GM21367 (cell line): ENCODE results near the gene NHSL2.
A peak's percentile ranks its signal among the peaks of the same experiment; 100 is the strongest.

Experiments used
- ATAC-seq: cut with Tn5 transposase; IDR thresholded peaks from one replicate; pipeline ENCODE4 v1.9.1; 2021; ENCODE audit not compliant: unreplicated experiment

NHSL2 gene

GRCh38 chrX:72016881-72017783 lies 106.5 kb downstream of the NHSL2 start:
- ATAC-seq = no peak

DNA sequence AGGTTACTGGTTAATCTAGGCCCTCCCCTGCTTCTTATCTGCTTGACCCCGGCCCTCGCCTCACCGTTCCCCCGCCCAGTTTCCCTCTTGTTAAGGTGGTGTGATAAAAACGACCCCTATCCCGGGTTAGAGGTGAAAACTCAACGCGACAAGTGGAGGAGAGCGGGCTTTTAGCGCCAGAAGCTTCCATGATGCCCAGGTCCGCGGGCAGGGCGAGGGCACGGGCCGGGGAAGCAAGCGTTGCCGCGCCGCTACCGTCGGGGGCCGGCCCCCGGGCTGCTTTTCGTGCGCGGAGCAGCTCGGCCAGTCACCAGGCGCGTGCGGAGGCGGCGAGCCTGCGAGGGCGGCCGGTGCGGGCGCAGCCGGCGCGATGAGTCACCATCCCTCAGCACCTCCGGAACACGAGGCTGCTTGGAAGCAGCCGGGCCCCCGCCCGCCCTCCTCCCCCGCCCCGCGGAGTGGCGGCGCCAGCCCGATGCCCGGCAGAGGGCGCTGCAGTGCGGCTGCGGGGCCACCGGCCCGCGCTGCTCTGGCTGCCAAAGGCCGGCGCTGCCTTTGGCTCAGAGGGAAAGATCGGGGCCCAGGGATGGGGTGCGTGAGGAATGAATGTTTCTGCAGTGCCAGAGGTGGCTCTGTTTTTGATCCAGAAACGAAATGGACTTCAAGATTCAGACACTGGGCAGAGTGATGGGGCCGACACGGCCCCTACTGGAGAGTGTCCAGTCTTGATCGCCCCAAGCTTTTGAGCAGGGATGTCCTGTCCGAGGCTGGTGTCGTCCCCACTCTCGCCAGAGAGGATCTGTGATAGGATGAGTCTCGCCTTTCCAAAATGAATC lies 107.8 kb downstream of the NHSL2 start:
- peak; percentile 55 for ATAC-seq

DNA sequence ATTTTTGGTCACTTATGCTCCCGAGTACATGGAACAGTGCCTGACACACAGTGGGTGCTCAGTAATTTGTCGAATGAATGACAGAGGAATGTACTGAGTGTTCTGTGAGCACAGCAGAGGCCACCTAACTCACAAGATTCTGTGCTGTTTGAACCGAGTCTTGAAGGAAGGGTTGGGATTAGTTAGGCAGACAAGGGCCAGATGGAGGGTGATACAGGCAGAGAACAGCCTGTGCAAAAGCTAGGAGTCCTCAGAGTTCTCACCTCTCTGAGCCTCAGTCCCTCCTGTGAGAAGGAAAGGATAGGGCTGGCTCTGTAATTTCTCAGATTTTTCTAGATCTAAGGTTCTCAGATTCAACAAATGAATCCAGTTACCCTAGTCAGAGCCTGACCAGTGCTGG lies 108.8 kb downstream of the NHSL2 start:
- ATAC-seq = no peak

DNA sequence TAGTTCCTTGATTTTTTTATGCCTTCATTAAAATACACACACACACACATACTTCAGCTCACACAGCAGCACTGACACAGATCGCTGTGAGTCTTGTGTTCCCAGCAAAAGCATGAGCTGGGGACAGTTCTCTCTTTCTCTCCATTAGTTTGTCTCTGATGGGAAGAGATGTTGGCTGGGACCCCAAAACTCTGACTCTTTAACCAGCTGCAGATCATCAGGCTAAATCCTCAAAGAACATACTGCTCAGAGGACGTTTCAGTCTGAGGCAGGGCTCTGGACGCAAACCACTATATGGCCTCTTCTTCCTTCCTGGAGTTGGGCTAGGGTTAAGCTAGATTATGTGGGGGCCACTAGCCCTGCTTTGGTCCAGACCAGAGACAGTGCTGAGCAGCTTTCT lies 109.6 kb downstream of the NHSL2 start:
- no peak for ATAC-seq

DNA sequence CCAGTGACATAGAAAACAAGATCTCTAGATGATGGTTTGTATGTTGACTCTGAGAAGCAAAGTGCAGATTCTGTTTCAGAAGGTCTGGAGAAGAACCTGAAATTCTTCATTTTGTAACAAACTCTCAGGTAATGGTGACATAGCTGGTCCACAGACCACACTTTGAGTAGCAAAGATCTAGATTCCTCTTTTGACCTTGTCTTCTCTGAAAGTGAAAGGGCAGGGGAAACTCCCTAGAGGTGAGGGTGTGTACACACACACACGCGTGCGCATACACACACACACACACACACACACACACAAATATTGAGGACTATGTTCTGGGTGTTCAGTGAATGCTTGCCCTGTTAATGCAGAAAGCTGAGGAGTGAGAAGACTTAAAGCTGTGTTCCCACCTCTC lies 110.1 kb downstream of the NHSL2 start:
- peak; percentile 74 for ATAC-seq

DNA sequence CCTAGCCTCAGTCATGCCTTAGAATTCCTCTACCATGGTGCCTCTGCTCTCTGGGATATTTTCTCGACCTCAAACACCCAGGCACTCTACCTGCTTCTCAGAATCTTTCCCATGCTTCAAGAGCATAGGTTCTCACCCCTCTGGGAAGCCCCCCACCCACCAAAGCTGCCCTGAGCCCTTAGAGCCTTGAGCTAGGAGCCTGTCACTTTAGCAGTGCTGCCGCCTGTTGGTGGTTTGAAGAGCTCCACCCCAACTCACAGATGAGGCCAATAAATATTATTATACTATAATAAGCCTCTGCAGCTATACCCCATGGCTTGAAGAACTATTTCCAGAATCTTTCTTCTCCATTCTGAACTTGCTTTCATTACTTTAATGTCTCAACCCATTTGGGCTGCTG lies 111.3 kb downstream of the NHSL2 start:
- ATAC-seq = no peak

DNA sequence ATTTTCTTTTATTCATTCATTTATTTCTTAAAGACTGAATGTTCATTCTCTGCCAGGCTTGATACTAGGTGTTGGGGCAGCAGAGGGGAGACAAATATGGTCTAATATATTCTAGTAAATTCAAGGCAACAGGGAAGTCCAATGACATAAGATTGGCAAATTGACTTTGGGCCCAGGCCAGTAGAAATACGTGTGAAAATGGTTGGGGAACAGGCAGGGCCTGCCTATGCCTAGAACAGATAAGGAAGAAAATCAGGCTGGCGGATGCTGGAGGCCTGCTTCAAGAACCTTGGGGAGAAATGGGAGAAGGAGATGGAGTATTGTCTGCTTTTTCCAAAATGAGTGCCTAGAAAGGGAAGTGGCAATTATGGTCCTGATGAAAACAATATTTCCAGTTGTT lies 112.4 kb downstream of the NHSL2 start:
- no peak for ATAC-seq

- ATAC-seq = no peak
Observed at GRCh38 chrX:72025236-72025770, 114.7 kb downstream of the NHSL2 start.

DNA sequence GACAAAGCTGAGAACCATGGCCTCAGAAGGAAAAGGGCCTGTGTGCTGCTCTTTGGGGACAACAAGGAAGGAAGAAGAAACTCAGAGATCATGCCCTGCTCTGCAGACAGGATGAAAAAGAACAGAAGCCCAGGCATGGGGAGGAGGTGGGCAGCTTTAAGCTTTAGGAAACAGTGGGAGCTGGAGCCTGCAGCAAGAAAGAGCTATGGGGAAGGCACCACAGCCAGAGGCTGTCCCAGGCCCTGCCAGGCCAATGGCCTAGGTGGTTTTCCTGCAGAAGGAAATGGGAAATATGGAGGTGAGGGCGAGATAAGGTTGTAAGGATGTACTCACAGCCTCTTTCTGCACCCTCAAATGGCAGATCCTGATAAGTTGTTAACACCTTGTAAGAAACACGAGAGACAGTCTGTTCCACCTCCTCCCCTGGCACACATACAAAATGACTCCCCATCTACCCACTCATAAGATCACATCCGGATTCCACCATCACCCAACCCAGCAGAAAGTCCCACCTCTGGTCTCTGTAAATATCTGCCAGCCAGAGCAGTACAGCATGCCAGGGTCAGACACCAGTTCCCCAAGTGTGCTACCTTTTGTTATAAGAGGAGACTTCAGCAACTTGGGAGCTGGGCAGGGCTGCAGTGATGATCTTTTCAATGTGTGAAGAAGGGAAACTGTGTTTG lies 115.8 kb downstream of the NHSL2 start:
- no peak for ATAC-seq

DNA sequence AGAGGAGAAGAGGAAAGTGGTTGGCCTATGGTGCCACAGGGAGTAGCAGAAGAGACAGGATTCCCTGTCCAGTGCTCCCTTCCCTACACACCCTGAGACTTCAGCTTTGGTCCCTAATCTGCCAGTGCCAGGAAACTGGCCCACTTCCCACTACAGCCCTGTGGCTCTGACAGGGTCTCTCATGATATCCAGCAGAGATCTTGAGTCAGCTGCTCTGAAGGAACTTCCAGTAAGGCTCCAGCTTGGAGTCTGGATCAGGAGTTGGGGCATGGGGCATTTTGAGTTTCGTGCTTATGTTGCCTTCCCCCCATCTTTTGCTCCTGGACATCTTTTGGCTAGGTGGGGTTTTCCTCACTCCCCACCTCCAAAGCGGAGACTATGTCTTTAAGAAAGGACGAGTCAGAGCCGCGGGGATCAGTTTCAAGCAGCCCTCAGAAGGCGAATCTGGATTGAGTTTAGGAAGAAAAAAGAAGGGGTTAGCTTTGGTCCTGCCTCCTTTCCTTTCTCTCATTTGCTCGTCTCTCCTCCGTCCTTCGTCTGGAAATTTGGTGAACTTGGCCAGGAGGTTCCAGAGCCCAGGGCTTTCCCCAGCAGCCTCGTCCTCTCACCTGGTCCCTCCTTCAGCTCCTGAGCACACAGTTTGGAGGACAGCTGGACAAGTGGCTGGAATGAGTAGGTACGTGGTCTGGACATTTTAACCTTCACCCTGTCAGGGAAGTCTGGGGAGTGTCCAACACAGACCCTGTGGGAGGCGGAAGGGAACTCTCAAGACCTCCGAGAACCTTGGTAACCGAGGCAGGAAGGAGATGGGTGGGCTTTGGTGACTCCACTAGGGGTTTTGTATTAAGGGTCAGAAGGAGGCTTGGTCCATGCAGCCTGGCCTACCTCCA lies 116.6 kb downstream of the NHSL2 start:
- no peak for ATAC-seq

DNA sequence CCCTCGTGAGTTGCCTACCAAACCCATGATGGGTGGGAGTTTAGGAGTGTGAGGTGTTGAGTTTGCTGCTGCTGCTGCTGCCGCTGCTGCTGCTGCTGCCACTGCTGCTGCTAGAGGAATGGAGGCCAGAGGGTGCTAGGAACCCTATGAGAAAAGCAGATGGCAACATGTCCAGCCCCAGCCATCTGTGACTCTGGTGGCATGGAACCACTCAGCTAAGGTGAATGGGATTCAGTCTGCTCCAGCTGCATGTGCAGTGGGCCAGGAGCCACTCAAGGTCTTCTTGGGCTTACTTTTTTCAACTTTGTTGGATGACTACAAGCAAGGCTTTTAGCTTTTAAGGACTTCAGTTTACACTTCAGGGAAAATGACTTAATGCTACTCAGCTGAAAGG lies 117.3 kb downstream of the NHSL2 start:
- no peak for ATAC-seq

DNA sequence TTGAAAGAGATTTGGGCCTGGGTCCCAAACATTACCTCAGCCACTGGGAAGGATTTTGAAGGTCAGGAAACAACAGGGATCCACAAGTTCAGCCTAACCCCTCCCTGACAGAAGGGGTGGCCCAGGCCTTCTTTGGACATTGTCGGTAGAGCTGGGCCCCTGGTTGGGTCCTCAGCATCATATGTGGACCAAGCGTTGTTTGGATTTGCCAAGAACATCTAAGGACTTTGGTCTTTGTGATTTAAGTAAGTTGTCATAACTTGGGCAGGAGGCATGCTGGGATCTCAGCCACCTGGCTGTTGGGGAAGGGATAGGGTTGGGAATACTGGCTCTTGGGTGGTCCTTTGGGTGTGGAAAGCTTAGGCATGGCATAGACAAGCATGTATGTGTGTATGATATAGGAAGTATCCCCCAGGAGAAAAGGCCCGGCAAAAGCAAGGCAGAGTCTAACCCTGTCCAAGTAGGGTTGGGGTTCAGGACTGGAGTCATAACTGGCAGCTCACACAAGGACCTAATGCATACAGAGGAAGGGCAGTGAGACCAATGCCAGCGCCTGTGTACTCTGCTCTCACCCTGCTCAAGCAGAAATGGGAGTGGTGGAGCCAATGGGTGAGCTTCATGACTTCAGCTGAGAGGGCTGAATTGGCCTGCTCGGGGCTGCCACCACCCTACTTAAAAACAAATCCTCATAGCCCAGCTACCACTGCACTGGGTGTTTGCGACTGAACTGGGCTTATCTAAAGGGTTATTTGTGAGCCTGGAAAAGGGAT lies 118.2 kb downstream of the NHSL2 start:
- no peak for ATAC-seq

DNA sequence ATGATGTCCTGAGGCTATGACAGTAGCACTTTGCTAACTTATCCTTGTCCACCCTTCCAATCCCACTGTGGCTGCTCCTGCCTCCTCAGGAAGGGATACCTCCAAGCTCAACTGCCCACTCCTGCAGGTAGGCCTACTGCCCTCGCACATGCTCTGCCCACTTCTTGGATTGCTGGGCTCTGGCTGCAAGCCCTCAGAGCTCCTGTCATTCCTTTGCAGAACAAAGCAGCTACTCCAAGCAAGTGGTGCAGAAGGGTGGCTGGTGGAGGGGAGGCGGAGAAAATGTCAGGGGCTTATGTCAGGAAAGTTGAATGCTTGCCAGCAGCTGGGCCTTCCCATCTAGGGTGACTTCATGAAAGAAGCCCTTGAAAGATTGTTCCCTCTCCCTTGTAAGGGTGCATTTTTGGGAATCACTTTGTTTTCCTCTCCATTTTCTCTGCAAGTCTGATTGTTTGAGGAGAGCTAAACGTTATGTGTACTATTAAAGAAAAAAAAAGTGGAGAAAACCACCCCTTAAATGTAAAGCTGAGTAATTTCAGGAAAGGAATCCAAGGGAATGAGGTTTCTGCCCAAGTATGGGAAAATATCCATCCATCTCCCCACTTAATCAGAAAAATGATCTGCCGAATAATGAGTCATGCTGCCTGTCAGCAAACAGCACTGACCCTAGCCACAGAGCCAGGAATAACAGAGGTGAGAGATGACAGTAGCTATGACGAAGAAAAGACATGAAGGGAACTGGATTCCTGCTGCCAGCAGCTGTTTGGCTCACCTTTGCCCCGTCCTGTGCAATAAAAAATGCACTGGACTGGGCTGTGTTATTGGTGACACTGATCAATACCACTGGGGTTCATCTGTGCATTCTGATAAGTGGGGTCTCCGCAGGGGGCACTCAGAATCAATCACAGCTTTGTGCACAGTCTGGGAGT lies 119.1 kb downstream of the NHSL2 start:
- ATAC-seq = no peak

- no peak for ATAC-seq
Observed at GRCh38 chrX:72030431-72030830, 119.8 kb downstream of the NHSL2 start.

DNA sequence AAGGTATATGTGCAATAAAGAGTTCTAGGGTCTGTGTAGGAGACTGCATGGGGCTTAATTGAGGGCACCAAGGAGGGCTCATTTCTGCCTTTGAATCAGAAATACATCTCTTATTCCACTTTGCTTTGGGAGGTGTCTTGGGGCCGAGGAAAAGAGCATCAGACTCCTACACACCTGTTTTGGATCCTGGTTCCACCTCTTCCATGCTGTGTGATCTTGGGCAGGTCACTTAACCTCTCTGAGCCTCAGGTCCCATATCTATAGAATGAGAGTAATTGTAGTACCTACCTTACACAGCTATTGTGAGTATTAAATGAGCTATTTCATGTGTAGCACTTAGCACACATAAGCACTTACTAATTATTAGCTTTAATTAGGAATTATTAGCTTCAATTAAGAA lies 120.5 kb downstream of the NHSL2 start:
- ATAC-seq = no peak

DNA sequence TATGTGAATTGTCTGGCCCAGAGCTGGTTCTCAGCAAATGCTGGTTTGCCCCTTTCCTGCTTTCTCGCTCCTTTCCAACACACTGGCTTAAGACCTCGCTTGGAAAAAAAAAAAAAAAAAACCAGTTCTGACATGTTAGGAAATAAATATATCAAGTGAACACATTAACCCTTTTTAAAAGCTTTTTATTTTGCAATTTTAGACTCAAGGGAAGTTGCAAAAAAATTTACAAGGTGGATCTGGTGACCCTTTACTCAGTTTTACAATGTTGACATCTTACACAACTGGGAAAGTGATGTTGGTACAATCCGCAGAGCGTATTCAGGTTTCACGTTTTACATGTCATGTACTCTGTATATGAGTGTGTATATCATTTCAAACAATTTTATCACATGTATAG lies 121.0 kb downstream of the NHSL2 start:
- no peak for ATAC-seq

- ATAC-seq = no peak
Observed at GRCh38 chrX:72037601-72038000, 127.0 kb downstream of the NHSL2 start.

GRCh38 chrX:72038016-72038415 lies 127.4 kb downstream of the NHSL2 start:
- ATAC-seq = no peak
